BLaER1 treated with 17β-estradiol and CSF1 and Interleukin-3, amounts not matched to agents 10 nM and 100 nM (cell line): ENCODE data around the gene NCAPH2.

Experiments
- H3K27ac ChIP-seq, 11 experiments: shearing (Covaris generic); formaldehyde crosslinking; 2 replicates each; pipeline ENCODE4 v1.8.1; 2022
- H3K27me3 ChIP-seq, 11 experiments: shearing (Covaris generic); formaldehyde crosslinking; 2 replicates each; pipeline ENCODE4 v1.8.1; 2022
- H3K36me3 ChIP-seq, 11 experiments: shearing (Covaris generic); formaldehyde crosslinking; 2 replicates each; pipeline ENCODE4 v1.8.1; 2022
- H3K4me1 ChIP-seq, 10 experiments: shearing (Covaris generic); formaldehyde crosslinking; 2 replicates each; pipeline ENCODE4 v1.8.1; 2022
- H3K4me2 ChIP-seq, 11 experiments: shearing (Covaris generic); formaldehyde crosslinking; 2 replicates each; pipeline ENCODE4 v1.8.1; 2022
- H3K4me3 ChIP-seq, 10 experiments: shearing (Covaris generic); formaldehyde crosslinking; 2 replicates each; pipeline ENCODE4 v1.8.1; 2022
- H3K9ac ChIP-seq, 11 experiments: shearing (Covaris generic); formaldehyde crosslinking; 2 replicates each; pipeline ENCODE4 v1.8.1; 2022
- H3K9me3 ChIP-seq, 11 experiments: shearing (Covaris generic); formaldehyde crosslinking; replicated peaks in 1 of 11; 2 replicates each; pipeline ENCODE4 v1.8.1; 2022
- H4K20me1 ChIP-seq, 11 experiments: shearing (Covaris generic); formaldehyde crosslinking; 2 replicates each; pipeline ENCODE4 v1.8.1; 2022
- Cebpa-rat ChIP-seq, 11 experiments: shearing (Covaris generic); IDR thresholded peaks; 2 replicates each; pipeline ENCODE4 v1.8.1; 2022

The NCAPH2 gene

GRCh38 chr22:50507991-50508884 is at the start of gene NCAPH2:
TSS of gene NCAPH2 (plus strand) at chr22:50508224. CDS start at chr22:50508338, 114 bp downstream.
- H3K9me3 ChIP-seq = no peaks in the 10 kb centered on the region
- H3K36me3 ChIP-seq = peaks cover 17 to 56% (median 36%) of the 10 kb centered on the region in 11 experiments
- peak within 1 kb of the TSS; percentile 81 to 92 (median 89) for H3K9ac ChIP-seq
- no peaks in the 10 kb centered on the region for H3K27me3 ChIP-seq
- H3K4me1 ChIP-seq = peaks cover 35 to 48% (median 44%) of the 10 kb centered on the region in 10 experiments
- peak within 1 kb of the TSS; percentile 70 to 88 (median 86) for H3K27ac ChIP-seq
- peak within 1 kb of the TSS; percentile 94 to 100 (median 99) for H3K4me2 ChIP-seq
- peak within 1 kb of the TSS; percentile 81 to 97 (median 92) for H3K4me3 ChIP-seq
- H4K20me1 ChIP-seq = peaks cover 0 to 65% (median 47%) of the 10 kb centered on the region in 11 experiments; a peak in 20 of 22 replicates
- TF ChIP-seq Cebpa-rat (IDR thresholded peaks at IDR 0.05) = no peak

GRCh38 chr22:50459016-50459415 is 49.0 kb upstream of the NCAPH2 start:
- H3K27me3 ChIP-seq = no peaks in the 10 kb centered on the region
- H3K4me1 ChIP-seq = peaks cover 0 to 2% (median 0%) of the 10 kb centered on the region in 10 experiments; a peak in 4 of 20 replicates
- H3K9ac ChIP-seq = no peak overlapping the region
- no peak overlapping the region for H3K4me3 ChIP-seq
- H4K20me1 ChIP-seq = peaks cover 0 to 97% (median 62%) of the 10 kb centered on the region in 11 experiments; a peak in 19 of 22 replicates
- H3K9me3 ChIP-seq = no peaks in the 10 kb centered on the region
- H3K27ac ChIP-seq = no peak overlapping the region
- H3K36me3 ChIP-seq = peaks cover 93 to 99% (median 98%) of the 10 kb centered on the region in 11 experiments
- H3K4me2 ChIP-seq = no peak overlapping the region
- no peak for TF ChIP-seq Cebpa-rat (IDR thresholded peaks at IDR 0.05)

- Histone ChIP-seq H3K4me3 (no peak overlapping the region), H3K36me3 (peaks cover 93 to 99% (median 98%) of the 10 kb centered on the region in 11 experiments), H3K4me1 (no peaks in the 10 kb centered on the region), H4K20me1 (peaks cover 0 to 97% (median 62%) of the 10 kb centered on the region in 11 experiments; a peak in 19 of 22 replicates), H3K27ac (no peak overlapping the region), H3K27me3 (no peaks in the 10 kb centered on the region), H3K9me3 (no peaks in the 10 kb centered on the region), H3K9ac (no peak overlapping the region), H3K4me2 (no peak overlapping the region)
- no peak for TF ChIP-seq Cebpa-rat (IDR thresholded peaks at IDR 0.05)
Measured at GRCh38 chr22:50459496-50460140, 48.4 kb upstream of the NCAPH2 start.

- no peak overlapping the region for H3K4me3 ChIP-seq
- no peak overlapping the region for H3K27ac ChIP-seq
- no peaks in the 10 kb centered on the region for H3K27me3 ChIP-seq
- H3K4me1 ChIP-seq = no peaks in the 10 kb centered on the region; a peak in 3 of 20 replicates
- no peak overlapping the region for H3K4me2 ChIP-seq
- peaks cover under 1 to 97% (median 69%) of the 10 kb centered on the region in 11 experiments; a peak in 20 of 22 replicates for H4K20me1 ChIP-seq
- H3K9me3 ChIP-seq = no peaks in the 10 kb centered on the region
- H3K36me3 ChIP-seq = peaks cover 93 to 99% (median 98%) of the 10 kb centered on the region in 11 experiments
- no peak for TF ChIP-seq Cebpa-rat (IDR thresholded peaks at IDR 0.05)
- H3K9ac ChIP-seq = no peak overlapping the region
Measured at GRCh38 chr22:50460938-50461337, 47.1 kb upstream of the NCAPH2 start.

- Histone ChIP-seq H3K9ac (no peak overlapping the region), H3K4me3 (no peak overlapping the region), H3K27ac (no peak overlapping the region), H3K27me3 (no peaks in the 10 kb centered on the region), H3K4me1 (peaks cover 0 to 4% (median 3%) of the 10 kb centered on the region in 10 experiments; a peak in 14 of 20 replicates), H4K20me1 (peaks cover 6 to 100% (median 75%) of the 10 kb centered on the region in 11 experiments; a peak in 20 of 22 replicates), H3K4me2 (no peak overlapping the region), H3K9me3 (no peaks in the 10 kb centered on the region), H3K36me3 (peaks cover 96 to 100% (median 99%) of the 10 kb centered on the region in 11 experiments)
- TF ChIP-seq Cebpa-rat (IDR thresholded peaks at IDR 0.05) = no peak
Measured at GRCh38 chr22:50461536-50461935, 46.5 kb upstream of the NCAPH2 start.

- Histone ChIP-seq H3K27me3 (no peaks in the 10 kb centered on the region), H4K20me1 (peaks cover 12 to 100% (median 78%) of the 10 kb centered on the region in 11 experiments; a peak in 21 of 22 replicates), H3K4me1 (peaks cover 0 to 9% (median 8%) of the 10 kb centered on the region in 10 experiments; a peak in 15 of 20 replicates), H3K9me3 (no peaks in the 10 kb centered on the region), H3K4me2 (no peak overlapping the region), H3K36me3 (peaks cover 96 to 100% (median 99%) of the 10 kb centered on the region in 11 experiments), H3K9ac (no peak overlapping the region), H3K27ac (no peak overlapping the region), H3K4me3 (no peak overlapping the region)
- TF ChIP-seq Cebpa-rat (IDR thresholded peaks at IDR 0.05) = no peak
Measured at GRCh38 chr22:50461979-50462540, 46.0 kb upstream of the NCAPH2 start.

- no peak overlapping the region for H3K4me3 ChIP-seq
- H3K4me1 ChIP-seq = peaks cover 6 to 22% (median 21%) of the 10 kb centered on the region in 10 experiments
- H3K9me3 ChIP-seq = no peaks in the 10 kb centered on the region
- no peak for TF ChIP-seq Cebpa-rat (IDR thresholded peaks at IDR 0.05)
- peaks cover 0 to 5% (median 0%) of the 10 kb centered on the region in 11 experiments; a peak in 2 of 22 replicates for H3K27me3 ChIP-seq
- H4K20me1 ChIP-seq = peaks cover 23 to 100% (median 80%) of the 10 kb centered on the region in 11 experiments
- no peak overlapping the region for H3K27ac ChIP-seq
- H3K9ac ChIP-seq = no peak overlapping the region
- peaks cover 89 to 99% (median 91%) of the 10 kb centered on the region in 11 experiments for H3K36me3 ChIP-seq
- no peak overlapping the region for H3K4me2 ChIP-seq
Measured at GRCh38 chr22:50463188-50463900, 44.7 kb upstream of the NCAPH2 start.

GRCh38 chr22:50464451-50464850 is 43.6 kb upstream of the NCAPH2 start:
- H3K27me3 ChIP-seq = peaks cover 0 to 7% (median 0%) of the 10 kb centered on the region in 11 experiments; a peak in 2 of 22 replicates
- H3K9ac ChIP-seq = no peak overlapping the region
- H3K4me2 ChIP-seq = no peak overlapping the region
- H3K36me3 ChIP-seq = peaks cover 78 to 88% (median 80%) of the 10 kb centered on the region in 11 experiments
- no peak overlapping the region for H3K4me3 ChIP-seq
- no peak overlapping the region for H3K27ac ChIP-seq
- peaks cover 34 to 100% (median 80%) of the 10 kb centered on the region in 11 experiments for H4K20me1 ChIP-seq
- H3K9me3 ChIP-seq = no peaks in the 10 kb centered on the region
- peaks cover 17 to 33% (median 32%) of the 10 kb centered on the region in 10 experiments for H3K4me1 ChIP-seq
- no peak for TF ChIP-seq Cebpa-rat (IDR thresholded peaks at IDR 0.05)
